ENCODE data around the gene GPR37L1. TPM values are rescaled to one million over a fixed set of nuclear protein-coding genes. Genes with fewer than 3 reads are reported as not detected.

Gene GPR37L1
- total and polyA plus RNA-seq, 10 of the 15 experiments (the other 5 are each of a cell fraction or from before 2014, with no cell fraction given): under 0.01 to 0.08 (median 0.02) TPM; not detected in 5

- TF ChIP-seq CREB1 (IDR thresholded peaks at IDR 0.05; ENCODE audit: low read depth): no peak
- TF ChIP-seq MXI1 (IDR thresholded peaks at IDR 0.05; ENCODE audit: low read depth, low read length): no peak
- TF ChIP-seq SPI1 (IDR thresholded peaks at IDR 0.05; ENCODE audit: borderline replicate concordance, insufficient read depth, low read depth, low read length): peak; percentile 49; the same call in 1 of the 2 replicates
- no peak; the same call in 1 of the 2 replicates for TF ChIP-seq SMC3 (IDR thresholded peaks at IDR 0.05; ENCODE audit: borderline replicate concordance, low read length)
- 0 out of 2 replicates have a peak, but pooled peaks have one; percentile 19 for TF ChIP-seq HCFC1 (IDR thresholded peaks at IDR 0.05; ENCODE audit: low read length)
- no peak for TF ChIP-seq RAD51 (IDR thresholded peaks at IDR 0.05)
- TF ChIP-seq BMI1 (IDR thresholded peaks at IDR 0.05; ENCODE audit: borderline replicate concordance): no peak
- no peak for TF ChIP-seq BCL11A (IDR thresholded peaks at IDR 0.05; ENCODE audit: low read depth, low read length)
- TF ChIP-seq SUZ12 (IDR thresholded peaks at IDR 0.05; ENCODE audit: unreplicated experiment): no peak
- peak; percentile 34 for TF ChIP-seq ZNF687 (IDR thresholded peaks at IDR 0.05)
- no peak for TF ChIP-seq YY1 (IDR thresholded peaks at IDR 0.05; ENCODE audit: low read depth, low read length)
- peak; percentile 93 for TF ChIP-seq TCF3 (IDR thresholded peaks at IDR 0.05; ENCODE audit: borderline replicate concordance, insufficient read depth, low read depth, low read length)
- TF ChIP-seq TAF1 (IDR thresholded peaks at IDR 0.05; ENCODE audit: borderline replicate concordance, low read depth, low read length): 0 out of 2 replicates have a peak, but pooled peaks have one; percentile 42
- TF ChIP-seq ZZZ3 (IDR thresholded peaks at IDR 0.05; ENCODE audit: control insufficient read depth, insufficient read length, low read depth): no peak
- no peak for TF ChIP-seq SP1 (IDR thresholded peaks at IDR 0.05; ENCODE audit: low read depth, low read length)
- TF ChIP-seq MEF2B (IDR thresholded peaks at IDR 0.05; ENCODE audit: partially characterized antibody, poor library complexity, severe bottlenecking): peak; percentile 59
- 0 out of 2 replicates have a peak, but pooled peaks have one; percentile 33 for TF ChIP-seq HDGF (IDR thresholded peaks at IDR 0.05)
- TF ChIP-seq RCOR1 (conservative IDR thresholded peaks at IDR 0.05; ENCODE audit: low read depth, low read length): no peak
- no peak for TF ChIP-seq NR2C2 (IDR thresholded peaks at IDR 0.05; ENCODE audit: borderline replicate concordance, control insufficient read depth, insufficient read length, low read depth)
- TF ChIP-seq KAT2A (conservative IDR thresholded peaks at IDR 0.05; ENCODE audit: control insufficient read depth, low read depth, low read length): no peak
- peak; percentile 84 for TF ChIP-seq SMARCA5 (IDR thresholded peaks at IDR 0.05)
- no peak for TF ChIP-seq HDAC2 (IDR thresholded peaks at IDR 0.05)
- TF ChIP-seq SUPT20H (IDR thresholded peaks at IDR 0.05; ENCODE audit: borderline replicate concordance, control insufficient read depth, low read depth, low read length): no peak
- no peak for TF ChIP-seq CBX3 (IDR thresholded peaks at IDR 0.05; ENCODE audit: borderline replicate concordance, low read depth)
- TF ChIP-seq, protein P1, sequence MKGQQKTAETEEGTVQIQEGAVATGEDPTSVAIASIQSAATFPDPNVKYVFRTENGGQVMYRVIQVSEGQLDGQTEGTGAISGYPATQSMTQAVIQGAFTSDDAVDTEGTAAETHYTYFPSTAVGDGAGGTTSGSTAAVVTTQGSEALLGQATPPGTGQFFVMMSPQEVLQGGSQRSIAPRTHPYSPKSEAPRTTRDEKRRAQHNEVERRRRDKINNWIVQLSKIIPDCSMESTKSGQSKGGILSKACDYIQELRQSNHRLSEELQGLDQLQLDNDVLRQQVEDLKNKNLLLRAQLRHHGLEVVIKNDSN (IDR thresholded peaks at IDR 0.05; ENCODE audit: borderline replicate concordance, extremely low read length, insufficient read depth, low read depth, low read length): no peak
These were observed 37.7 kb downstream of the GPR37L1 start, which contains the start of gene PTPN7 (continued) for GRCh38 chr1:202160377-202160940.
